HK-2 (cell line): ENCODE data around the gene WNT9B.
"Not testable (repeated sequence)": the region's sequence is repeated elsewhere in the genome, so short reads cannot be mapped to it uniquely, and the experiment has no call there.

Experiments used
- DNase-seq: peaks from one replicate; pipeline ENCODE4 v3.0.0-alpha.2; 2018; ENCODE audit not compliant: unreplicated experiment

WNT9B gene

GRCh38 chr17:46822388-46822921 lies 28.9 kb upstream of the WNT9B start:
- DNase-seq, result no peak

GRCh38 chr17:46823657-46824056 lies 27.7 kb upstream of the WNT9B start:
- no peak for DNase-seq

- no peak for DNase-seq
Measured at GRCh38 chr17:46826116-46826515, 25.3 kb upstream of the WNT9B start.

- no peak for DNase-seq
Measured at GRCh38 chr17:46827274-46827673, 24.1 kb upstream of the WNT9B start.

- DNase-seq, result no peak
Measured at GRCh38 chr17:46831573-46832330, 19.6 kb upstream of the WNT9B start.

GRCh38 chr17:46832331-46832821 lies 19.0 kb upstream of the WNT9B start:
- DNase-seq, result no peak

- DNase-seq, result peak; percentile 49
Measured at GRCh38 chr17:46832945-46833839, 18.2 kb upstream of the WNT9B start.

- DNase-seq, result no peak
Measured at GRCh38 chr17:46833840-46834208, 17.6 kb upstream of the WNT9B start.

GRCh38 chr17:46834846-46835245 lies 16.5 kb upstream of the WNT9B start:
- DNase-seq, result no peak

GRCh38 chr17:46836500-46836899 lies 14.9 kb upstream of the WNT9B start:
- DNase-seq, result no peak

GRCh38 chr17:46837521-46837920 lies 13.9 kb upstream of the WNT9B start:
- no peak for DNase-seq

- no peak for DNase-seq
Measured at GRCh38 chr17:46839211-46839610, 12.2 kb upstream of the WNT9B start.

- not testable (repeated sequence) for DNase-seq
Measured at GRCh38 chr17:46840596-46840995, 10.8 kb upstream of the WNT9B start.

- DNase-seq, result no peak
Measured at GRCh38 chr17:46841561-46842379, 9.6 kb upstream of the WNT9B start.

GRCh38 chr17:46842835-46843234 lies 8.5 kb upstream of the WNT9B start:
- no peak for DNase-seq

GRCh38 chr17:46847204-46848191 lies 3.9 kb upstream of the WNT9B start:
- DNase-seq, result no peak

GRCh38 chr17:46848534-46848933 lies 2.8 kb upstream of the WNT9B start:
- DNase-seq, result no peak

GRCh38 chr17:46850688-46851028 lies 725 bp upstream of the WNT9B start:
- no peak for DNase-seq

- DNase-seq, result no peak
Measured at GRCh38 chr17:46853896-46854444, 2.6 kb downstream of the WNT9B start.

GRCh38 chr17:46854515-46854914 lies 3.1 kb downstream of the WNT9B start:
- DNase-seq, result no peak
